Esophagus (tissue), 2 donors: Measurements from ENCODE around the gene PSMC3. TPM values are rescaled to one million over a fixed set of nuclear protein-coding genes. Genes with fewer than 3 reads are reported as not detected.

Experiments used
- H3K27ac ChIP-seq, 2 donors: one replicate each; pipeline ENCODE4 v1.5.1; 2013; ENCODE audit warnings: low read depth in 2 of 2, mild to moderate bottlenecking in 2 of 2, inconsistent platforms in 1 of 2, low read length in 1 of 2, moderate library complexity in 1 of 2
- H3K27me3 ChIP-seq, 2 donors: one replicate each; pipeline ENCODE4 v1.6.1; 2013; ENCODE audit warnings: low read length in 2 of 2, control low read depth in 1 of 2, mild to moderate bottlenecking in 1 of 2; ENCODE audit not compliant: insufficient read depth in 2 of 2, control insufficient read depth in 1 of 2
- H3K36me3 ChIP-seq, 2 donors: one replicate each; pipeline ENCODE4 v1.6.1; 2013; ENCODE audit warnings: low read length in 1 of 2; ENCODE audit not compliant: control insufficient read depth in 2 of 2, insufficient read depth in 2 of 2
- H3K4me1 ChIP-seq, 2 donors: one replicate each; pipeline ENCODE4 v1.6.1; 2013; ENCODE audit warnings: low read length in 1 of 2; ENCODE audit not compliant: control insufficient read depth in 2 of 2, insufficient read depth in 2 of 2
- H3K4me3 ChIP-seq, 2 donors: one replicate each; pipeline ENCODE4 v1.5.1; 2013; ENCODE audit warnings: low read length in 2 of 2, mild to moderate bottlenecking in 2 of 2, low read depth in 1 of 2, moderate library complexity in 1 of 2
- H3K9me3 ChIP-seq, 2 donors: one replicate each; pipeline ENCODE4 v1.6.1; 2013; ENCODE audit warnings: mild to moderate bottlenecking in 2 of 2, low read depth in 1 of 2, low read length in 1 of 2, moderate library complexity in 1 of 2; ENCODE audit not compliant: control insufficient read depth in 2 of 2, insufficient read depth in 1 of 2
- WGBS, 2 donors: extraction: QIAGEN DNeasy Blood & Tissue Kit; methylation state at CpG; one replicate each; pipeline ENCODE4 v1.1.7; 2013; 5-methylcytosine and 5-hydroxymethylcytosine counted together
- polyA plus RNA-seq, 2 donors: library from polyadenylated mRNA; stranded (reverse); fragments of 200-250 nt; gene quantifications; one replicate each; pipeline ENCODE4 v1.2.3, GENCODE V29; 2013
- donor health status: healthy with polysubstance abuse.
- donor health status: Bipolar disorder and iron deficiency.

The PSMC3 gene
- polyA plus RNA-seq = 100 to 1,000 TPM in 1 of 2 donors, 10 to 100 TPM in 1; 90.3 to 137 TPM

DNA sequence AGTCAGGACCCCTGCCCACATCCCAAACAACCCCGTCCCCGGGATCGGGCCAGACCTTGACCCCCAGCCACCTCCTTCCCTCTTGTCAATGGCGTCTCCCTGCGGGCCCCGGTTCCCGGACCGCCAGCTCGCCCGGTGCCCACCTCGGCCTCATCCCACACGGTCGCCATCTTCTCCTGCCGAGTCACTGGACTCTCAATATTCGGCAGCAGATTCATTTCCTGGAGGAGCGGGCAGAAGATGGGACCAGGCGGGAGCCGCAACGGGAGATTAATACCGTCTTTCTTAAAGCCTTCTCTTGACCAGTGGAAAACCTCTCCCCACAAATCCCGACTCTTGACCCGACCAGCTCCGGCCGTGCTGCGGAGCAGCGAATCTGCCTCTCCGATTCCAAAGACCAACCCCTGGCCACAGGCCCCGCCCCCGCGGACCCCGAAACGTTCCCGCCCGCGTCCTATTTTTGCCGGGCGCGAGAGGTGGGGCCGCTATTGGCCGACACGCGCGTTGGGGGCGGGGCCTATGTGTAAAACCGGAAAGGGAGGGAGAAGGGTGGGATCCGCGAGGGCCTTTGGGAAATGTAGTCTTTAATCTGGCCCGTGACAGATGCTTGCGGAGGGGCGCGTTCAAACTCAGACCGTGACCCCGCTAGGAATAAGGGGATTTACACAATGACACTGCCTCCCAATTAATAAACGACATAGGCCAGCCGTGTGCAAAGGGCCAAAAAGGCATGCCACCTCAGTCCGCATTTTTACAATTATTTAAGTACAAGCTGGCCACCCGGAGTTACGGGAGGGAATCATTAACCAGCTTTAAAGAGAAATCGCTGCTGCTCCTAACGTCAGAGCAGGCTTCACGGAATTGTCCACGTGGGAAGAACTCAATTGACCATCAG lies at the start of gene PSMC3:
PSMC3 (minus strand) TSS at position 378 of the 895 bp plus-strand sequence; CDS start at position 218, 160 bp downstream.
- 0% methylated on average over 62 of the region's 62 CpGs for WGBS, 2 donors
- H3K27ac ChIP-seq = peak within 1 kb of the TSS; percentile 85 to 93
- peaks cover 7% of the 10 kb centered on the region in 2 donors for H3K4me1 ChIP-seq
- H3K27me3 ChIP-seq = no peaks in the 10 kb centered on the region
- peak within 1 kb of the TSS; percentile 91 to 92 for H3K4me3 ChIP-seq
- peaks cover 8 to 18% of the 10 kb centered on the region in 2 donors for H3K36me3 ChIP-seq
- no peaks in the 10 kb centered on the region for H3K9me3 ChIP-seq

- H3K9me3 ChIP-seq = no peaks in the 10 kb centered on the region
- H3K4me3 ChIP-seq = no peak overlapping the region
- H3K27ac ChIP-seq = peak overlapping the region in 1 of 2 donors; percentile 13
- H3K27me3 ChIP-seq = no peaks in the 10 kb centered on the region
- peaks cover 26 to 38% of the 10 kb centered on the region in 2 donors for H3K36me3 ChIP-seq
- H3K4me1 ChIP-seq = peaks cover 3 to 4% of the 10 kb centered on the region in 2 donors
- 82% methylated on average over 4 of the region's 4 CpGs for WGBS, 2 donors
These were observed 44.4 kb upstream of the PSMC3 start for GRCh38 chr11:47470671-47471070.

DNA sequence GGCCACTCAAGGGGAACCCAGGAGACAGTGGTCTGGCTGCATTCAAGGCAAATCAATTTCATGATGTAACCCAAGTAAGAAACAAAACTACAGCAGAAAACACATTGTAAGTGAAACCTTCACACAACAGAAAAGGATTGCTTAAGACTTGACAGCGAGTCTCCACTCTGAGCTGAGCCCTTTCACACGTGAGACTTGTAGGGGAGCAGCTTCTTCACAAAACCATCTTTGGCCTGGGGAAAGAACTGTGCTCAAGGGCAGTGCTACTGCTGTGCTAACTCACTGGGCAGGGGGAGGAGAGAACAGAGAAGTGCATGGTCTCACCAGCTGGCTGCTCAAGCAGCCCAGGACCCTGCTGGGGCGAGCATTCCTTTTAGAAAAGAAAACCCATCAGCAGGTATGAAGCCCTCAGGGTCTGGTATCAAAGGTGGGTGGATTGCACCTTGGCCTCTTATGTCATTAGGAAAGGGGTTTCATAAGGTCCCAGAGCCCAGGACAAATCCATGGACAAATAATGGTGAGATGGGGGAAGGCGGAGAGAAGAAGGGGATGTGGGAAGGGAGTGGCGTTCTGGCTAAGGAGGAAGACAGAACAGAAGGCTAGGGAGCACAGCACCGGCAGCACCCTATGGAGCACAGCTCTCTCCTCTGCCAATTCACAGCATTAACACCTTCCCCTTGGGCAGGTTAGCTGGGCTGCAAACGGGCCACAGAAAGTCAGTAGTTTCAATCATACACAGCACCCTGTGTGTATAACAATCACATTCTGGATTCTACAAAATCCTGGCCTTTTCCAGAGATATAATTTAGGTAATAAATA lies 43.3 kb upstream of the PSMC3 start:
- peak overlapping the region in 1 of 2 donors; percentile 36 for H3K27ac ChIP-seq
- 80 to 89% methylated on average over 7 of the region's 7 CpGs for WGBS, 2 donors
- H3K27me3 ChIP-seq = no peaks in the 10 kb centered on the region
- peaks cover 16 to 35% of the 10 kb centered on the region in 2 donors for H3K36me3 ChIP-seq
- H3K4me1 ChIP-seq = peaks cover 3 to 4% of the 10 kb centered on the region in 2 donors
- H3K9me3 ChIP-seq = no peaks in the 10 kb centered on the region
- no peak overlapping the region for H3K4me3 ChIP-seq

- WGBS, 2 donors = 61 to 66% methylated on average over 8 of the region's 8 CpGs
- Histone ChIP-seq H3K27ac (peak overlapping the region in 1 of 2 donors; percentile 36), H3K4me3 (no peak overlapping the region), H3K27me3 (no peaks in the 10 kb centered on the region), H3K36me3 (peaks cover 11 to 35% of the 10 kb centered on the region in 2 donors), H3K4me1 (peaks cover 3 to 4% of the 10 kb centered on the region in 2 donors), H3K9me3 (no peaks in the 10 kb centered on the region)
These were observed 42.5 kb upstream of the PSMC3 start for GRCh38 chr11:47468598-47469214.

DNA sequence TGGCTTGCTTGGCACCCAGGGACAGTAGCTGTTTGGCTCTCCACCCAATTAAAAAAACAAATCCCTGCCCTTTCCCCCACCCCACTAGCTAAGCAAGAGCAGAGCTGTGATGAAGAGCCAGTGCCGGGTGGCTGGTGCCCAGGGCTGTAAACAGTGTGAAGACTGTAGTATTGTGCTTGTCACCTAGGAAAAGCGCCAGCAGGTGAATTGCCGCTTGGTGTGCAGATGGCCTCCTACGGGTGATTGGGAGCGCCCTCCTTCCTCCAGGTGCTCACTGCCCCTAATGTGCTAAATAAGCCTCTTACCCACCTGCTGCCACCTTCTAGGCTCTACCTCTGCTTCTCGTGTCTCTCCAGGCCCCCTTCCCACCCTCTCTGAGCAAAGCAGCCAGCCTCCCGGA lies 41.1 kb upstream of the PSMC3 start:
- peaks cover 11 to 26% of the 10 kb centered on the region in 2 donors for H3K36me3 ChIP-seq
- H3K27me3 ChIP-seq = no peaks in the 10 kb centered on the region
- H3K27ac ChIP-seq = peak overlapping the region; percentile 22 to 73
- no peaks in the 10 kb centered on the region for H3K9me3 ChIP-seq
- H3K4me1 ChIP-seq = peaks cover 3 to 4% of the 10 kb centered on the region in 2 donors
- WGBS, 2 donors = 77 to 80% methylated on average over 7 of the region's 7 CpGs
- H3K4me3 ChIP-seq = no peak overlapping the region

- no peaks in the 10 kb centered on the region for H3K9me3 ChIP-seq
- H3K27ac ChIP-seq = peak overlapping the region in 1 of 2 donors; percentile 73
- WGBS, 2 donors = 35 to 53% methylated on average over 4 of the region's 4 CpGs
- H3K27me3 ChIP-seq = no peaks in the 10 kb centered on the region
- peaks cover 3 to 4% of the 10 kb centered on the region in 2 donors for H3K4me1 ChIP-seq
- no peak overlapping the region for H3K4me3 ChIP-seq
- H3K36me3 ChIP-seq = peaks cover 11 to 22% of the 10 kb centered on the region in 2 donors
These were observed 40.5 kb upstream of the PSMC3 start for GRCh38 chr11:47466701-47467250.

DNA sequence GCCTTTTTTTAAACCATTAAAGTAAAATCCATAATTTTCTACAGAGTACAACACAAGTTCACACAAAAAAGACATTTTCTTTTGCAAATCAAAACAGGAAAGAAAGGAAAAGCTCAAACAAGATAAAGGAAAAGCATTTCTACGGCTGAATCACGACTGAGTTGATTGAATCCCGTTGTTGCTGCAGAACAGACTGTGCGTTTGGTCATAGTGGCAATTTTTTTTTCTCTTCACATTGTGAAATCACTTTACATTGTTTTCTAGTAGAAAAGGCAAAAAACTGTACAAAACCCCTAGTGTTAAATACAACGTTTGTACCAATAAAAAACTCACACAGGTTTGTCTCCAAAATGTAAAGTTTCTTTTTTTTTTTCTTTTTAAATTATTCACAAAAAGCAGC lies 40.0 kb upstream of the PSMC3 start:
- no peak overlapping the region for H3K27ac ChIP-seq
- H3K9me3 ChIP-seq = no peaks in the 10 kb centered on the region
- no peaks in the 10 kb centered on the region for H3K27me3 ChIP-seq
- 41 to 54% methylated on average over 5 of the region's 5 CpGs for WGBS, 2 donors
- H3K36me3 ChIP-seq = peaks cover 11 to 16% of the 10 kb centered on the region in 2 donors
- H3K4me1 ChIP-seq = peaks cover 3 to 4% of the 10 kb centered on the region in 2 donors
- no peak overlapping the region for H3K4me3 ChIP-seq

DNA sequence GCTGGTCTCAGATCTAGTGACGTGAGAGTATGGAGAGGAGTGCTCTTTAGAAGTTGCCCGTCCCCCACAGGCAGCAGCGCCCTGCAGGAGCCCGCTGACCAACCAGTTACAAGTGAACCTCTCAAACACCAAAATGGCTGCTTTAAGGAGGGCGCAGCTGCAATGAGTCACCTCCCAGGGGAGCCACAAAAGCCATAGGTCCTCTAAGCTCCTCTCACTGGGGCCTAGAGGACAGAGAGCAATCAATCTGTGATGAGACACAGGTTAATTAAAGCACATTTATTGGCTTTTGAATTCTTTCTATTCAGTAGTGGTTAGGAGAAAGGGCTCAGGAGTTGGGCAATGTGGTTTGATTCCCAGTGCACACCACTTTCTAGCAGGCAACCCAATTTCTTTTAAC lies 38.2 kb upstream of the PSMC3 start:
- Histone ChIP-seq H3K27ac (no peak overlapping the region), H3K9me3 (no peaks in the 10 kb centered on the region), H3K4me3 (no peak overlapping the region), H3K36me3 (peaks cover 0 to 5% of the 10 kb centered on the region in 2 donors), H3K4me1 (peaks cover 3 to 4% of the 10 kb centered on the region in 2 donors), H3K27me3 (no peaks in the 10 kb centered on the region)
- 89 to 93% methylated on average over 5 of the region's 5 CpGs for WGBS, 2 donors

DNA sequence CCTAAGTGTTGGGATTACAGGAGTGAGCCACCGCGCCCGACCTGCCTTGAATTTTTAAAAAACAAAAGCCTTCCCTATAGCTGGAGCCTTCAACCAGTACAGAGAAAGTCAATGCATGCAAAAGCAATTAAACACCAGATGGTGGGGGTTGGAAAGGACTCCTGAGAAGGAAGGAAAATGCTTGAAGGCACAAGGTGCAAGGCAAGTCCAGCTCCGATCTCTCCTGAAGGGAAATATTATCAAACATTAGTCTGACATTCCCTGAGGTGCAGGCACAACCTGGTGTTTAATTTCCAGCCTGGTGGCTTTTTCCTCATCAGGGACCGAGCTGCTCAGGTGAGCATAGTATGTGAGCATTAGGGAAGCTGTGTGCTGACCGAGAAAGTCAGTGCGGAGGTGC lies 35.6 kb upstream of the PSMC3 start:
- Histone ChIP-seq H3K9me3 (no peaks in the 10 kb centered on the region), H3K27ac (no peak overlapping the region), H3K27me3 (no peaks in the 10 kb centered on the region), H3K36me3 (no peaks in the 10 kb centered on the region), H3K4me1 (peaks cover 0 to 3% of the 10 kb centered on the region in 2 donors), H3K4me3 (no peak overlapping the region)
- WGBS, 2 donors = 94 to 95% methylated on average over 7 of the region's 7 CpGs
